ENCODE data around the gene RAC3.

GRCh38 chr17:82012261-82012639 is 19.2 kb upstream of the RAC3 start:
- TF ChIP-seq CTCF (IDR thresholded peaks at IDR 0.05) = no peak
- no peak for TF ChIP-seq EZH2 (IDR thresholded peaks at IDR 0.05)
- no peak for TF ChIP-seq EZH2phosphoT487 (IDR thresholded peaks at IDR 0.05)
